HG02981 (cell line): Measurements from ENCODE around the gene ACTC1.

ENCODE experiments used
- ATAC-seq: cut with Tn5 transposase; IDR thresholded peaks from one replicate; pipeline ENCODE4 v1.9.1; 2021; ENCODE audit warnings: mild to moderate bottlenecking, moderate library complexity; ENCODE audit not compliant: unreplicated experiment

The ACTC1 gene

GRCh38 chr15:34802371-34802770 lies 7.0 kb upstream of the ACTC1 start:
- no peak for ATAC-seq

- ATAC-seq = no peak
Measured at GRCh38 chr15:34799149-34800101, 4.1 kb upstream of the ACTC1 start.

- ATAC-seq = no peak
Measured at GRCh38 chr15:34796847-34797435, 1.6 kb upstream of the ACTC1 start.

GRCh38 chr15:34794590-34795206 lies 651 bp downstream of the ACTC1 start:
- ATAC-seq = no peak

GRCh38 chr15:34793901-34794300 lies 1.4 kb downstream of the ACTC1 start:
- ATAC-seq = no peak

DNA sequence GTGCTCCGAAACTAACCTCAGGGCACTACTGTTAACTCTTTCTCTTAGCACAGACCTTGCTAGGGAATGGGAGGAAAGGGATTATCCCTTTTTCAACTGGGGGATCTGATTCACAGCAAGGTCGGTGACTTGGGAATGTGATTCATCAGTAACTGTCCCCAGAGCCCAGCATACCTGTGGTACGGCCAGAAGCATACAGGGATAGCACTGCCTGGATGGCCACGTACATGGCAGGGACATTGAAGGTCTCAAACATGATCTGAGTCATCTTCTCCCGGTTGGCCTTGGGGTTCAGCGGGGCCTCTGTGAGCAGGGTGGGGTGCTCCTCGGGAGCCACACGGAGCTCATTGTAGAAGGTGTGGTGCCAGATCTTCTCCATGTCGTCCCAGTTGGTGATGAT lies 2.3 kb downstream of the ACTC1 start:
- ATAC-seq = no peak

DNA sequence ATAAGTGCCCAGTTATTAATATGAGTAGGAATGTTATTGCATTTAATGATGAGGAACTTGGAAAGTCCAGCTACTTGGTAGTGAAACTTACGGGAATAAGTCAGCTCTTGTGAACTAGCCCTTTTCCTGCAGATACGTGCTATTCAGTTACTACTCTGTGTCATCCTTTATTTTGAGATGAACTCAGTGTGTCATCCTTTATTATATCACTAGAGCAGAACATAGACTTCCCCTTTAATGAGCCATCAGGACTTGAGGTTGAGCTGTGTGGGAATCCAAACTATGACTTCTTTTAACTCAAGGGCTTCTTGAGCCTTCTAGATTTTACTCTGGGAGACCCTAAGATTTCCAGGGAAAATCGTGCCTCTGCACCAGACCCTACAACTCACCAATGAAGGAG lies 3.6 kb downstream of the ACTC1 start:
- ATAC-seq = no peak

DNA sequence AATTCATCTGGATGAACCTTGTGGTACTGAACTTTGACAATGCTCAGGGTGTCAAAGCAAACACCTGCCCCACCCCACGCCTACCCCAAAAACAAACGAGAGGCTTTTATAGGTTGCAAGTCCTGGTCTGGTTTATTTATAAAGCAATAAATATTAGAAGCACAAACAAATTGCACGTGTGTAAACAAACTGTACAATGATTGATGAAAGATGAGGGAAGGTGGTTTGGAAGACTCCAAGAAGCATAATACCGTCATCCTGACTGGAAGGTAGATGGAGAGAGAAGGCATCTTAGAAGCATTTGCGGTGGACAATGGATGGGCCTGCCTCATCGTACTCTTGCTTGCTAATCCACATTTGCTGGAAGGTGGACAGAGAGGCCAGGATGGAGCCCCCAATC lies 5.2 kb downstream of the ACTC1 start:
- no peak for ATAC-seq

- no peak for ATAC-seq
Measured at GRCh38 chr15:34789326-34789725, 6.0 kb downstream of the ACTC1 start.

DNA sequence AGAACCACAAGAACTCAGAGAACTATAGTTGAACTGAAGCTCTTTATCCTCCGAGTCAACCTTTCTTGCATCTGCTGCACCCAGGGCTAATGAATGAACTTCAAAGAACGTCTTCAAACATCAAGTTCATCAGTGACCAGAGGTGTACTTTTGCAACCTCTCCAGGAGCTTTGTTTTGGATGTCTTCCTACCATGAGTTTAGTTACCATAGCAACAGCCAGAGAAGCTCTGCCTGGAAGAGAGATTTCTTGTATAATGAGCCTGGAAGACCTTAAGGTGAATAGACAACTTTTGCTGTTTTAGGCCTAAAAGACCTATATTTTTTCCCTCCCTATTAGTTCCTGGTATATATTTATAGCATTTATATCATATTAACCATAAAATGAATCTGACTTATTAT lies 9.1 kb downstream of the ACTC1 start:
- ATAC-seq = no peak

DNA sequence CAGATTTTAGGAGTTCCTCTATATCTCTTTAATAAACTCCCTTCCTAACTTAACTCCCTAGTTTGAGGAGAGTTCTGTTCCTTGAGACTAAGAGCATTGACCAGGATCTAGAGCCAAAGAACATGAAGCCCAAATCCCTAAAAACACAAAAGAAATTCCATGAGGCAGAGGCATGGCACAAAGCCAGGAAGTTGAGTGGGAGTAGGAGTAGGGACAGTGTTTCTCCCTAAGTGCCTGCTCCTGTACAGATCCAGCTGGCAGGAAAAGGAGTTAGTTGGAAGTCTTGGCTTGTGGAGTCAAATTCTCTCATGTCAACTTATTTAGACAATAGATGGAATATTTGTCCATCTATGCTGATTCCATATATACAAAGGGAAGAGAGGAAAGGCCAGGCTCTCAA lies 11.4 kb downstream of the ACTC1 start:
- ATAC-seq = no peak

- no peak for ATAC-seq
Measured at GRCh38 chr15:34783431-34783830, 11.9 kb downstream of the ACTC1 start.

DNA sequence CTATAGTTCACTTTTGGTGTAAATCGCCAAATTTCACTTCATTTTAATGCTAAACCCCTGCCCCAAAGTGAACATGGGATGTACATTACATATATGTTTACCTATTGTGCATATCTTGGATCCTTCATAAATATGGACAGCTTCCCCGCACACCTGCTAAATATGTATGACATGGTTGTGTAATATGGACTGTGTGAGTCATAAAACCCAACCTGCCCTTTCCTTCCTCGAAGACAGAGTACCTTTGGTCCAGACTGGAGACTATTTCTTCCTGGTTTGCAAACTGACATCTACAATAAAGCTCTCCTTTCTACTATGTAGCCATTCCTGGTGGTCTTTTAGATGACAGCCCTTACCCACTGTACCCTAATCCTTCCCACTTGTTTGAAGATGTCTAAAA lies 12.4 kb downstream of the ACTC1 start:
- ATAC-seq = no peak

GRCh38 chr15:34780725-34781124 lies 14.6 kb downstream of the ACTC1 start:
- ATAC-seq = no peak

- no peak for ATAC-seq
Measured at GRCh38 chr15:34776606-34777105, 18.7 kb downstream of the ACTC1 start.

DNA sequence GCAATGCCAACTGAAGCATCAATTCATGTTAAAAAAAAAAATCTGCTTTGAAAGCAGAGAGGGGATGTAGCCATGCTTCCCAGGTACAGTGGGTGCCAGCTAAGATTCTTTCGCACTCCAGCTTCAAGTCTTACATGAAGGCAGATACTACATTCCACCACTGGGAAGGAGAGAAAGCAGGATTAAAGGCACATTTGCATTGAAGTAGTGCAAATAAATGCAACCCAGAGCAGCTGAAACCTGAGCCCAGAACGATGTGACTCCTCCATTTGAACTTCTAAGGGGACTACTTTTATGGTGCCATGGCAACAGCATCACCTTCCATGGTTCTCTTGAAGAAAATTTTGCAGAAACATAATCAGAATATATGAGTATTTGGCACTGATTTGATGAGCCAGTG lies 21.4 kb downstream of the ACTC1 start:
- no peak for ATAC-seq

GRCh38 chr15:34773013-34773412 lies 22.3 kb downstream of the ACTC1 start:
- ATAC-seq = no peak

DNA sequence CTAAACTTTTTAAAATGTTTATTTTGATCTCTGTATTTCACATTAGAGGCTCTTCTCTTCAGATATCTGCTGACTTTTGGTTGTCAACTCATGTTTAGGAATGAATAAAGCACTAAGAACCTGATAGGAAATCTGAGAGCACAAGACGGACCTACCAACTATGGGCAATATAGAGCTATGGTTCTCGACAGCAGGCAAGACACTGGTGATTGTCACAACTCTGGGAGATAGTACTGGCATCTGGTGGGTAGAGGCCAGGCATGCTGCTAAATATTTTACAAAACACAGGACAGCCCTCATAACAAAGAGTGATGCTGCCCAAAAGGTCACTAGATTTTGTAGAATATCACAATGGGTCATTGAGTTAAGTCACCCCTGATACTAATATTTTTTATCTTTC lies 23.0 kb downstream of the ACTC1 start:
- no peak for ATAC-seq

DNA sequence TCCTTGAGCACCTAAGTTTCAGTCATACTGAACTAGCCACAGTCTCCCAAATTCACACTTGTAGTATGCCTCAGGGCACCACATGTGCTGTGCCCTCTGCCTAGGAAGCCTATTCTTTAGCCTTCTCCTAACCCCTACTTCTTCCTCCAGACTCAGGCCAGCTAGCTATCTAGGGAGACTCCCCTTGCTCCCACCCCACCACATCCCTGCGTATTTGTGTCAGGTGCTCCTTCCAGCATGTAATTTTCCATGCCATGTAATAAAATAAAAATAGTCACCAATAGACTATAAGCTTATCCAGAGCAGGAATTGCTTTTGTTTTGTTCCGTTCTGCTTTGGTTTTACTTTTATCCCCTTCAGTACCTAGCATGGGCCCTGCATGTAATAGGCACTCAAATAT lies 25.6 kb downstream of the ACTC1 start:
- ATAC-seq = no peak

- no peak for ATAC-seq
Measured at GRCh38 chr15:34768530-34768929, 26.8 kb downstream of the ACTC1 start.

DNA sequence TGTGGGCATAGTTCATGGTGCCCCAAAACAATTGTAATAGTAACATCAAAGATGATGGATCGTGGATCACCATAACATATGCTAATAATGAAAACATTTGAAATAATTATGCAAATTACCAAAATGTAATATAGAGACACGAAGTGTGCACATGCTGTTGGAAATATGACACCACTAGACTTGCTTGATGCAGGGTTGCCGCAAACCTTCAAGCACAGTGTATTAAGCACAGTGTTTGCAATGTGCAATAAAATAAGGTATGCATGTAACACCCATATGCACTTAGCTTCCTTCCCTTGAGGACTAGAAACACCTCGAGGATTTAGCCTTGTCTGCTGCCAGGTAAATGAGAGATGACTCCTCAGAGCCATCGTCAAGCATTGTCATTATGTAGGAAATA lies 29.6 kb downstream of the ACTC1 start:
- no peak for ATAC-seq

- ATAC-seq = no peak
Measured at GRCh38 chr15:34760909-34761308, 34.4 kb downstream of the ACTC1 start.
